GM12873 (cell line): ENCODE results near the gene SLC25A11.

ENCODE experiments used
- TF ChIP-seq, protein P1 (sequence below): IDR thresholded peaks from 2 replicates; pipeline ENCODE4 v1.5.1; 2012; ENCODE audit warnings: low read depth, mild to moderate bottlenecking, moderate library complexity, low read length, control low read depth; ENCODE audit not compliant: insufficient read depth; ENCODE audit errors: missing control alignments

The SLC25A11 gene

DNA sequence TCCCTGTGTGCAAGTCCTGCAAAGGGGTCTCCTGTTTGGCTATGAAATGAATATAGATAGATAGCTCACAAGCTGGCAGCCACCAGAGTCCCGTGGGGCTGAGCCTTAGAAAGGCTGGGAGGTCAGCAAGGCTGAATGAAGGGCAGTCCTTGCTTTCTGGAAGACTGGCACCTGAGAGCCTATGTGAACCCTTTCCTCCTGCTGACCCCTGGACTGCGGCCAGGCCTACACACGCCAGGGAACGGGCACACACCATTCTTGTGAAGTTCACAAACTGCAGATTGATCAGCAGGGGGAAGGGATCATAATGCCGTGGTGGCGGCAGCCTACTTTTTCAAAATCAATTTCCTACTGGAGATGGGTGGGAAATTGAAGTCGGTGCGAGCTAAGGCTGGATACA lies 41.5 kb downstream of the SLC25A11 start:
- TF ChIP-seq, protein P1, sequence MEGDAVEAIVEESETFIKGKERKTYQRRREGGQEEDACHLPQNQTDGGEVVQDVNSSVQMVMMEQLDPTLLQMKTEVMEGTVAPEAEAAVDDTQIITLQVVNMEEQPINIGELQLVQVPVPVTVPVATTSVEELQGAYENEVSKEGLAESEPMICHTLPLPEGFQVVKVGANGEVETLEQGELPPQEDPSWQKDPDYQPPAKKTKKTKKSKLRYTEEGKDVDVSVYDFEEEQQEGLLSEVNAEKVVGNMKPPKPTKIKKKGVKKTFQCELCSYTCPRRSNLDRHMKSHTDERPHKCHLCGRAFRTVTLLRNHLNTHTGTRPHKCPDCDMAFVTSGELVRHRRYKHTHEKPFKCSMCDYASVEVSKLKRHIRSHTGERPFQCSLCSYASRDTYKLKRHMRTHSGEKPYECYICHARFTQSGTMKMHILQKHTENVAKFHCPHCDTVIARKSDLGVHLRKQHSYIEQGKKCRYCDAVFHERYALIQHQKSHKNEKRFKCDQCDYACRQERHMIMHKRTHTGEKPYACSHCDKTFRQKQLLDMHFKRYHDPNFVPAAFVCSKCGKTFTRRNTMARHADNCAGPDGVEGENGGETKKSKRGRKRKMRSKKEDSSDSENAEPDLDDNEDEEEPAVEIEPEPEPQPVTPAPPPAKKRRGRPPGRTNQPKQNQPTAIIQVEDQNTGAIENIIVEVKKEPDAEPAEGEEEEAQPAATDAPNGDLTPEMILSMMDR: no peak

DNA sequence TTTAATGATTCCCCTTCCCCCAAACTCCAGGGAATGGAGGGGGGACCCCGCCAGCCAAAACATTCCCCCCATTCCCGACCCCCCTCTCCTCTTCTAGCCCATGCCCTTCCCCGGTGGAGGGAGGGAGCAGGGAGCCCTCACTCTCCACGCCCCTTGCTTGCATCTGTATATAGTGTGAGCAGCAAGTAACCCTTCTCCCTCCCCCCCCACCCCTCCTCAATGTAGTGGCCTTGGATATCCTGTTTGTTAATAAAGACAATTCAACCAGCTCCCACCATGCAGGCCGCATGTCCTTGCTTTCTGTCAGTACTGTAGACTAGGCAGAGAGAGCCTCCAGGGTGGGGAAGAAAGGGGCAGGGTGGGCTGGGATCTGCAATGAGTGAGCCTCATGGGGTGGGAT lies 42.1 kb downstream of the SLC25A11 start:
- TF ChIP-seq, protein P1: no peak

- TF ChIP-seq, protein P1: no peak
Measured at GRCh38 chr17:4897198-4897687, 42.6 kb downstream of the SLC25A11 start.

DNA sequence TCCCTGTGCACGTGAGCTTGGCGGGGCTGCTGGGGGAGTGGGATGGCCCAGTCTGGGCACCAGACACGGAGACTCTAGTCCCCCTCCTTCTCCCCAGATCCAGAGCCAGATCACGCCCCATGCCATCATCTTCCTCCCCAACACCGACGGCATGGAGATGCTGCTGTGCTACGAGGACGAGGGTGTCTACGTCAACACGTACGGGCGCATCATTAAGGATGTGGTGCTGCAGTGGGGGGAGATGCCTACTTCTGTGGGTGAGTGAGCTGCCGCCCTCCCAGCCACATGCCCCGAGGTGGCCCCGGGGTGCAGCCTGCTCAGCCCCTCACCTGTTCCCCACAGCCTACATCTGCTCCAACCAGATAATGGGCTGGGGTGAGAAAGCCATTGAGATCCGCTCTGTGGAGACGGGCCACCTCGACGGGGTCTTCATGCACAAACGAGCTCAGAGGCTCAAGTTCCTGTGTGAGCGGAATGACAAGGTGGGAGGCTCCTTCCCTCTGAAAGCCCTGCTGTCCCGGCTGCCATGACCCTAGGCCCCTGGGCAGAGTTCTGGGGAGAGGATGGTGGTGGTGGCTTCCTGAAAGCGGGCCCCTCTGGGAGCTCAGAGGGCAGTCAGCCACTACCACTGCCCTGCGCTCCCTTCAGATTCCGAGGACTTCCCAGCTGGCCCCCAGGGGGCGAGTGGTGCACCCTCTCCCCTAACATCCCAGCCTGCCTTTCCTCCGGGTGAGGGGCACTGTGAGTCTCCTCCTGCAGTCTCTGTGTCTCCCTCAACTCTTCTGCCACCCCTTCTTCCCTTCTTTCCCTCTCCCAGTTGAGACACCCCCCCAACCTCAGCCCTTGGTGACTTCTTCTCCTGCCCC lies 43.3 kb downstream of the SLC25A11 start:
- TF ChIP-seq, protein P1: no peak

DNA sequence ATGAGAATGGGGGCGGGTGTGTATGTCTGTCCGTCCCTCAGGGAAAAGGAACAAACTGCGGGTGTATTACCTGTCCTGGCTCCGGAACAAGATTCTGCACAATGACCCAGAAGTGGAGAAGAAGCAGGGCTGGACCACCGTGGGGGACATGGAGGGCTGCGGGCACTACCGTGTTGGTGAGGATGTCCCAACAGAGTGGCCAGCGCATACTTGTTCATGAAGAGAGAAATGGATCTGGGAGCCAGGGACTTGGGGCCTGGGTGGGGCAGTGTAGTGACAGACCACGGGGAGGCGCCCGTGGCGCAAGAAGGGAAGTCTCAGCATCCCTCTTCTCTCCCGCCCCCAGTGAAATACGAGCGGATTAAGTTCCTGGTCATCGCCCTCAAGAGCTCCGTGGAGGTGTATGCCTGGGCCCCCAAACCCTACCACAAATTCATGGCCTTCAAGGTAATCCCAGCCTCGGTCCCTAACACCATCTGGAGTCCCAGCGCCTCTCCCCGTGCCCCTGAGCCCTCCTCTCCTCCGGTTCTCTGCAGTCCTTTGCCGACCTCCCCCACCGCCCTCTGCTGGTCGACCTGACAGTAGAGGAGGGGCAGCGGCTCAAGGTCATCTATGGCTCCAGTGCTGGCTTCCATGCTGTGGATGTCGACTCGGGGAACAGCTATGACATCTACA lies 44.1 kb downstream of the SLC25A11 start:
- TF ChIP-seq, protein P1: no peak

GRCh38 chr17:4895121-4895520 lies 44.7 kb downstream of the SLC25A11 start:
- TF ChIP-seq, protein P1: no peak

DNA sequence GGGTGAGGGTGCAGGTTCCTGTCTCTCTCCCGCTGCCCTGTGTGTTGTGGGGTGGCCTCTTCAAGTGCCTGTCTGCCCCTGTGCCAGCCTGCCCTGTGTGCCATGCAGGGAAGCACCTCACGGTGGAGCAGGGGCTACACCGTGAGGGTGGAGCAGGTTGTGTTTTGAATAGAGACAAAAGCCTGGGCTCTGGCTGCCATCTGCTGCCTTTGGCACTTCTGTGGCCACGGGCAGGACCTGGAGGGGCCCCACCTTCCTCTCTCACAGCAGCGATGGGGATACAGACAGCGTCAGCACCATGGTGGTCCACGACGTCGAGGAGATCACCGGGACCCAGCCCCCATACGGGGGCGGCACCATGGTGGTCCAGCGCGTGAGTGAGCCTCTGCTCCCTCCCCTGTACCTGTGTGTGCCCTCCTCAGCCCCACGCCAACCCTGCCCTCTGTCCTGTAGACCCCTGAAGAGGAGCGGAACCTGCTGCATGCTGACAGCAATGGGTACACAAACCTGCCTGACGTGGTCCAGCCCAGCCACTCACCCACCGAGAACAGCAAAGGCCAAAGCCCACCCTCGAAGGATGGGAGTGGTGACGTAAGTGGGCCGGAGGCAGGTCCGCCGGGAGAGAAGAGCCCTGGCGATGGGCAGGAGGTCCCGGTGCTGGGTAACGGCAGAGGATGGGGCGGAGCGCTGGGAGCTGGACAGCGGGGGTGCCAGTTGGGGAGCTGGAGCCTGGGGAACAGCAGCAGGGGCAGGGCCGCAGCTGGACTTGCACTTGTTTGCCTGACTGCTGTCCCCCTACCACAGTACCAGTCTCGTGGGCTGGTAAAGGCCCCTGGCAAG lies 45.9 kb downstream of the SLC25A11 start:
- TF ChIP-seq, protein P1: no peak
